Measurements from ENCODE around the gene WDR55. TPM values are rescaled to one million over a fixed set of nuclear protein-coding genes. Genes with fewer than 3 reads are reported as not detected.
"Not testable (repeated sequence)": the region's sequence is repeated elsewhere in the genome, so short reads cannot be mapped to it uniquely, and the experiment has no call there.

The WDR55 gene
- total RNA-seq, 4 donors from 2014 or later, result 33.3 to 76.6 (median 36.1) TPM

DNA sequence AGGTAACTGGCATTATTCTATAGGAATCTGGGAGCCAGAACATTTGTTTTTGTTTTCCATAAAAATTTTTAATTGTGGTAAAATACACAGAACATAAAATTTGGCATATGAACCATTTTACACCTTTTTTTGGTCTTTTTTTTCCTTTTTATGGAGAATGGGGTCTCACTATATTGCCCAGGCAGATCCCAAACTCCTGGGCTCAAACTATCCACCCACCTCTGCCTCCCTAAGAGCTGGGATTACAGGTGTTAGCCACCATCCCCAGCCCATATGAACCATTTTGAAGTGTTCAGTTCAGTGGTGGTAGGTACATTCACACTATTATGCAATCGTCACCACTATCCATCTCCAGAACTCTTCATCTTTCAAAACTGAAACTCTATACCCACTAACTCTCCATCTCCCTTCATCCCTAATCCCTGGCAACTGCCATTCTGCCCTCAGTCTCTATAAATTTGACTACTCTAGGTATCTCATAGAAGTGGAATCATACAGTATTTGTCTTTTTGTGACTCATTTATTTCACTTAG lies 48.9 kb downstream of the WDR55 start:
- WGBS, 2 donors (ENCODE audit: low coverage in 1 of 2), result 80 to 96% methylated on average over 1 of the region's 1 CpG
- DNase-seq, result no peak
- H3K36me3 ChIP-seq, result no peaks in the 10 kb centered on the region
- no peaks in the 10 kb centered on the region for H3K9me3 ChIP-seq
- intact Hi-C loops (cut with DNase I; ENCODE audit: low total_unique reads), result no loop called here
- H3K4me1 ChIP-seq, result peaks cover 0 to 25% (median 13%) of the 10 kb centered on the region in 4 donors
- no peaks in the 10 kb centered on the region for H3K27me3 ChIP-seq
- no peak overlapping the region for H3K4me3 ChIP-seq
- no peak overlapping the region for H3K27ac ChIP-seq
- in situ Hi-C loops (cut with MboI; ENCODE audit: low pct_ligation_motif_present in 1 of 4, low pct_unique_long_range_greater_than_20kb in 1 of 4, low sequenced_read_pairs in 3 of 4), result loop anchor here in 2 of 4 donors (5.0 to 25.0 kb wide), 2 partner anchors 346 to 476 kb away; no protein-coding TSS in a partner anchor
- TF ChIP-seq, protein P1, sequence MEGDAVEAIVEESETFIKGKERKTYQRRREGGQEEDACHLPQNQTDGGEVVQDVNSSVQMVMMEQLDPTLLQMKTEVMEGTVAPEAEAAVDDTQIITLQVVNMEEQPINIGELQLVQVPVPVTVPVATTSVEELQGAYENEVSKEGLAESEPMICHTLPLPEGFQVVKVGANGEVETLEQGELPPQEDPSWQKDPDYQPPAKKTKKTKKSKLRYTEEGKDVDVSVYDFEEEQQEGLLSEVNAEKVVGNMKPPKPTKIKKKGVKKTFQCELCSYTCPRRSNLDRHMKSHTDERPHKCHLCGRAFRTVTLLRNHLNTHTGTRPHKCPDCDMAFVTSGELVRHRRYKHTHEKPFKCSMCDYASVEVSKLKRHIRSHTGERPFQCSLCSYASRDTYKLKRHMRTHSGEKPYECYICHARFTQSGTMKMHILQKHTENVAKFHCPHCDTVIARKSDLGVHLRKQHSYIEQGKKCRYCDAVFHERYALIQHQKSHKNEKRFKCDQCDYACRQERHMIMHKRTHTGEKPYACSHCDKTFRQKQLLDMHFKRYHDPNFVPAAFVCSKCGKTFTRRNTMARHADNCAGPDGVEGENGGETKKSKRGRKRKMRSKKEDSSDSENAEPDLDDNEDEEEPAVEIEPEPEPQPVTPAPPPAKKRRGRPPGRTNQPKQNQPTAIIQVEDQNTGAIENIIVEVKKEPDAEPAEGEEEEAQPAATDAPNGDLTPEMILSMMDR (IDR thresholded peaks at IDR 0.05), result no peak
- TF ChIP-seq POLR2A (IDR thresholded peaks at IDR 0.05) (no peak), EP300 (IDR thresholded peaks at IDR 0.05; ENCODE audit: low read depth) (no peak), POLR2AphosphoS5 (IDR thresholded peaks at IDR 0.05) (no peak)

DNA sequence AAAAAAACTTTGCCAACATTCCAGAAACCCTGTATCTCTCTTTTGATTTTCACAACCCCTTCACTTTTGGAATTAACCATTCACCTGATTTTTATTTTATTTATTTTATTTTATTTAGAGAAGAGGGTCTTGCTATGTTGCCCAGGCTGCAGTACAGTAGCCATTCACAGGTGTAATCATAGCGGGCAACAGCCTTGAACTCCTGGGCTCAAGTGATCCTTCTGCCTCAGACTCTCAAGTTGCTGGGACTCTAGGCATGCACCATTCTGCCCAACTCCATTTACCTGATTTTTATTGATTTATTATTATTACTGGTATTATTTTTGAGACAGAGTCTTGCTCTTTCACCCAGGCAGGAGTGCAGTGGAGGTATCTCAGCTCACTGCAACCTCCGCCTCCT lies 51.5 kb downstream of the WDR55 start:
- H3K27ac ChIP-seq; intact Hi-C loops (cut with DNase I; ENCODE audit: low total_unique reads); H3K9me3 ChIP-seq; DNase-seq; H3K27me3 ChIP-seq; H3K36me3 ChIP-seq; H3K4me3 ChIP-seq: not testable (repeated sequence)
- peaks cover 0 to 17% (median 8%) of the 10 kb centered on the region in 4 donors for H3K4me1 ChIP-seq
- WGBS, 2 donors (ENCODE audit: low coverage in 1 of 2), result 96 to 98% methylated on average over 2 of the region's 2 CpGs
- in situ Hi-C loops (cut with MboI; ENCODE audit: low pct_ligation_motif_present in 1 of 4, low pct_unique_long_range_greater_than_20kb in 1 of 4, low sequenced_read_pairs in 3 of 4), result loop anchor here in 1 of 4 donors (25.0 kb wide), 1 partner anchor 479 kb away; no protein-coding TSS in a partner anchor

DNA sequence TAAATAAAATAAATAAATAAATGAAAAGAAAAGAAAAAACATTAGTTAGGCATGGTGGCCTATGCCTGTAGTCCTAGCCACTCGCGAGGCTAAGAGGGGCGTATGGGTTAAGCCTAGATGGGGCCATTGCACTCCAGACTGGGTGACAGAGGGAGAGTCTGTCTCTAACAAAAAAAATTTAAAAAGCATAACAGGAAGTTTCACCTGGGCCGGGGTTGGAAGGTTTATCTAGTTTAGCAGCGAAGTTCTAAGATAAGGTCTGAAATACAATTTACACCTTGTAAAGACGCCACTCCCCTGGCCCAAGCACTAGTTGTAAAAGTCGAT lies 53.5 kb downstream of the WDR55 start:
- intact Hi-C loops (cut with DNase I; ENCODE audit: low total_unique reads), result no loop called here
- TF ChIP-seq POLR2AphosphoS5 (IDR thresholded peaks at IDR 0.05) (no peak), POLR2A (IDR thresholded peaks at IDR 0.05) (no peak), EP300 (IDR thresholded peaks at IDR 0.05; ENCODE audit: low read depth) (no peak)
- TF ChIP-seq, protein P1 (IDR thresholded peaks at IDR 0.05), result no peak
- in situ Hi-C loops (cut with MboI; ENCODE audit: low pct_ligation_motif_present in 1 of 4, low pct_unique_long_range_greater_than_20kb in 1 of 4, low sequenced_read_pairs in 3 of 4), result loop anchor here in 1 of 4 donors (25.0 kb wide), 1 partner anchor 481 kb away; no protein-coding TSS in a partner anchor
- H3K9me3 ChIP-seq, result no peaks in the 10 kb centered on the region
- no peak for DNase-seq
- peak overlapping the region in 3 of 4 donors; percentile 5 to 27 (median 23) for H3K4me3 ChIP-seq
- H3K27me3 ChIP-seq, result no peaks in the 10 kb centered on the region
- H3K36me3 ChIP-seq, result no peaks in the 10 kb centered on the region
- H3K27ac ChIP-seq, result peak overlapping the region; percentile 71 to 84 (median 80)
- 47 to 48% methylated on average over 7 of the region's 7 CpGs for WGBS, 2 donors (ENCODE audit: low coverage in 1 of 2)
- peaks cover 0 to 8% (median 2%) of the 10 kb centered on the region in 4 donors for H3K4me1 ChIP-seq

DNA sequence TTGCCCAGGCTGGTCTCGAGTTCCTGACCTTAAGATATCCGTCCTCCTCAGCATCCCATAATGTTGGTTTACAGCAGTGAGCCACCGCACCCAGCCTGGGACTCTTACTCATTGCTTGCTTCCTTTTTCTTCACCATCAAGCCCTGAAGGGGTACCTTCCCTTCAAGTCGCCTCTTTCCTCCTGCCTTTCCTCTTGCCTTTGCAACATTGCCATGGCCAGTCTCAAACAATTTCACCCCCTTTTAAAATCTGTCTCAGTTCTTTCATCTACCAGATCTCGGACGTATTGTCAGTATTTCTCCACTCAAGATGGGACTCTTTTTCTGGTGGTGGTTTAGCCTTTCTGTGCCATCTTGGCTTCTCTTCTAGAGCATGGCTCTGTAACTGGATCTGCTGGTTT lies 56.0 kb downstream of the WDR55 start:
- 37 to 49% methylated on average over 6 of the region's 6 CpGs for WGBS, 2 donors (ENCODE audit: low coverage in 1 of 2)
- DNase-seq; H3K9me3 ChIP-seq; H3K4me1 ChIP-seq; H3K4me3 ChIP-seq; H3K27ac ChIP-seq; H3K36me3 ChIP-seq; intact Hi-C loops (cut with DNase I; ENCODE audit: low total_unique reads); H3K27me3 ChIP-seq: not testable (repeated sequence)
- in situ Hi-C loops (cut with MboI; ENCODE audit: low pct_ligation_motif_present in 1 of 4, low pct_unique_long_range_greater_than_20kb in 1 of 4, low sequenced_read_pairs in 3 of 4), result loop anchor here in 2 of 4 donors (10.0 to 25.0 kb wide), 2 partner anchors 336 to 483 kb away; no protein-coding TSS in a partner anchor

DNA sequence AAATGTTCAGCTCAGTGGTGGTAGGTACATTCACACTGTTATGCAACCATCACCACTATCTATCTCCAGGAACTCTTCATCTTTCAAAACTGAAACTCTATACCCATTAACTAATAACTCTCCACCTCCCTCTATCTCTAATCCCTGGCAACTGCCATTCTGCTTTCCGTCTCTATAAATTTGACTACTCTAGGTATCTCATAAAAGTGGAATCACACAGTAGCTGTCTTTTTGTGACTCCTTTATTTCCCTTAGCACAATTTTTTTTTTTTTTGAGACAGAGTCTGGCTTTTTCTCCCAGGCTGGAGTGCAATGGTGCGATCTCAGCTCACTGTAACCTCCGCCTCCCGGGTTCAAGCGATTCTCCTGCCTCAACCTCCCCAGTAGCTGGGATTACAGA lies 56.7 kb downstream of the WDR55 start:
- H3K9me3 ChIP-seq; intact Hi-C loops (cut with DNase I; ENCODE audit: low total_unique reads); H3K27ac ChIP-seq; H3K36me3 ChIP-seq; H3K4me3 ChIP-seq; H3K4me1 ChIP-seq; H3K27me3 ChIP-seq; DNase-seq: not testable (repeated sequence)
- WGBS, 2 donors (ENCODE audit: low coverage in 1 of 2), result 56 to 78% methylated on average over 1 to 5 of the region's 5 CpGs
- in situ Hi-C loops (cut with MboI; ENCODE audit: low pct_ligation_motif_present in 1 of 4, low pct_unique_long_range_greater_than_20kb in 1 of 4, low sequenced_read_pairs in 3 of 4), result loop anchor here in 2 of 4 donors (10.0 to 25.0 kb wide), 2 partner anchors 337 to 484 kb away; no protein-coding TSS in a partner anchor

Small RNAs within 50 kb of the gene (small RNA-seq; reads per million reads assigned to genes)
- gene VTRNA1-1, result 112 to 184 (median 173) reads per million in 4 donors
- 35.5 to 232 (median 86.5) reads per million in 4 donors for gene VTRNA1-2

Other genes with a start within 250 kb of the WDR55 start
- 10 to 100 TPM in 3 of 4 donors, not detected in 1; 18.0 to 56.0 (median 27.5) TPM for gene EIF4EBP3, start 117.2 kb upstream of the WDR55 start, total RNA-seq
- gene SRA1, start 107.4 kb upstream of the WDR55 start, total RNA-seq, result 10 to 100 TPM; 19.9 to 36.3 (median 26.5) TPM
- 10 to 100 TPM; 20.1 to 42.5 (median 37.4) TPM for gene APBB3, start 100.3 kb upstream of the WDR55 start, total RNA-seq
- gene SLC35A4, start 100.1 kb upstream of the WDR55 start, total RNA-seq, result 10 to 100 TPM; 39.4 to 75.5 (median 52.6) TPM
- 10 to 100 TPM in 3 of 4 donors, 1 to 10 TPM in 1; 3.6 to 92.4 (median 45.6) TPM for gene CD14, start 31.7 kb upstream of the WDR55 start, total RNA-seq
- 10 to 100 TPM in 3 of 4 donors, under 1 TPM in 1; 0.75 to 99.2 (median 40.2) TPM for gene TMCO6, start 25.5 kb upstream of the WDR55 start, total RNA-seq
- gene NDUFA2, start 17.3 kb upstream of the WDR55 start, total RNA-seq, result 100 to 1,000 TPM in 2 of 4 donors, 10 to 100 TPM in 2; 70.8 to 586 (median 90.7) TPM
- 100 to 1,000 TPM in 2 of 4 donors, 10 to 100 TPM in 2; 70.8 to 147 (median 100) TPM for gene IK, start 17.1 kb upstream of the WDR55 start, total RNA-seq
- gene DND1, start 8.7 kb downstream of the WDR55 start, total RNA-seq, result 1 to 10 TPM in 3 of 4 donors, under 1 TPM in 1; 0.40 to 4.9 (median 2.3) TPM
- 10 to 100 TPM; 39.6 to 51.6 (median 43.9) TPM for gene HARS1, start 26.5 kb downstream of the WDR55 start, total RNA-seq
- 10 to 100 TPM; 30.3 to 60.6 (median 41.4) TPM for gene HARS2, start 26.6 kb downstream of the WDR55 start, total RNA-seq
- gene ZMAT2, start 35.5 kb downstream of the WDR55 start, total RNA-seq, result 10 to 100 TPM in 3 of 4 donors, 1 to 10 TPM in 1; 6.7 to 41.3 (median 23.1) TPM
- gene PCDHA1, start 121.2 kb downstream of the WDR55 start, total RNA-seq, result under 1 TPM in 1 of 4 donors, not detected in 3; 0.14 TPM
- under 1 TPM in 2 of 4 donors, not detected in 2; 0.14 to 0.32 TPM for gene PCDHA2, start 129.9 kb downstream of the WDR55 start, total RNA-seq
- gene PCDHA3, start 136.2 kb downstream of the WDR55 start, total RNA-seq, result 1 to 10 TPM in 1 of 4 donors, under 1 TPM in 2, not detected in 1; 0.32 to 8.8 (median 0.41) TPM
- 1 to 10 TPM in 3 of 4 donors, under 1 TPM in 1; 0.79 to 7.9 (median 2.4) TPM for gene PCDHA4, start 142.2 kb downstream of the WDR55 start, total RNA-seq
- under 1 TPM in 2 of 4 donors, not detected in 2; 0.79 to 0.96 TPM for gene PCDHA5, start 156.7 kb downstream of the WDR55 start, total RNA-seq
- gene PCDHA6, start 163.1 kb downstream of the WDR55 start, total RNA-seq, result 1 to 10 TPM in 2 of 4 donors, under 1 TPM in 1, not detected in 1; 0.64 to 3.0 (median 1.2) TPM
- gene PCDHA7, start 169.4 kb downstream of the WDR55 start, total RNA-seq, result 1 to 10 TPM in 2 of 4 donors, under 1 TPM in 1, not detected in 1; 0.37 to 1.4 (median 1.1) TPM
- gene PCDHA8, start 176.3 kb downstream of the WDR55 start, total RNA-seq, result 1 to 10 TPM in 1 of 4 donors, under 1 TPM in 1, not detected in 2; 0.79 to 1.2 TPM
- gene PCDHA9, start 183.5 kb downstream of the WDR55 start, total RNA-seq, result under 1 TPM; 0.37 to 1.00 (median 0.58) TPM
- gene PCDHA10, start 191.0 kb downstream of the WDR55 start, total RNA-seq, result under 1 TPM in 2 of 4 donors, not detected in 2; 0.68 to 0.79 TPM
- gene PCDHA11, start 204.1 kb downstream of the WDR55 start, total RNA-seq, result 1 to 10 TPM in 1 of 4 donors, under 1 TPM in 1, not detected in 2; 0.48 to 1.2 TPM
- under 1 TPM in 3 of 4 donors, not detected in 1; 0.55 to 0.80 (median 0.64) TPM for gene PCDHA12, start 210.4 kb downstream of the WDR55 start, total RNA-seq
- under 1 TPM in 2 of 4 donors, not detected in 2; 0.32 to 0.55 TPM for gene PCDHA13, start 217.2 kb downstream of the WDR55 start, total RNA-seq